ENCODE data around the gene WNT4. TPM values are rescaled to one million over a fixed set of nuclear protein-coding genes. Genes with fewer than 3 reads are reported as not detected.

Gene WNT4
- total and polyA plus RNA-seq, 2 experiments from 2014 or later = 0.05 to 0.32 TPM

DNA sequence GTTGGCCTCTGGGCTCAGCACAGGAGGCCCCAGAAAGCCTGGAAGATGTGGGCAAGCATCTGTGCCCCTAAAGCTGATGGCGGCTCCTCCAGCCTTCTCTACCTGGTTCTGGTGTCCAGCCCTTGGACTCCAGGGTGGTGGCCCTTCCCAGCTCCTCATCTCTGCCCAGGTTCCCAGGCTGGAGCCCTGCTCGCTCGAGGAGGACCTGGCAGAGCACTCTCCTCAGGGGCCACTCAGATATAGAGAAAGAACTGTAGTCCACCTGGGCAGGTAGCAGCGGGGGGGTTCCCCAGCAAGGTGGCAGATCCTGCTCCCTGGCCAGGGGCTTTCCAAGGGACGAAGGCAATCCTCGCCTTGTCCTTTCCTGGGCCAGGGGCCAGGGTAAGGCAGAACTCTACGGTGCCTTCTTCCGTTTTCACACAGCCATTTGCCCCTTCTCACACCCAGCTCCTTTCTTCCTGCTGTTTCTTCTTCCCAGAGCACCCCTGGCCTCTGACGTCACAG, 18.9 kb downstream of the WNT4 start:
- H3K4me2 ChIP-seq (ENCODE audit: unreplicated experiment) = no peak overlapping the region
- no peaks in the 10 kb centered on the region for H3K9me2 ChIP-seq (ENCODE audit: insufficient read depth)
- no peak overlapping the region for H2AFZ ChIP-seq
- TF ChIP-seq EZH2phosphoT487 (IDR thresholded peaks at IDR 0.05; ENCODE audit: insufficient read depth, low read depth) (no peak), EZH2 (IDR thresholded peaks at IDR 0.05; ENCODE audit: insufficient read depth, poor library complexity, severe bottlenecking) (no peak)
- no peak overlapping the region for H3K4me3 ChIP-seq
- DNase-seq = no peak
- H3K79me2 ChIP-seq (ENCODE audit: insufficient read depth) = no peaks in the 10 kb centered on the region
- no peaks in the 10 kb centered on the region for H3K27me3 ChIP-seq (replicated peaks; ENCODE audit: insufficient read depth)
- H3F3A ChIP-seq (ENCODE audit: insufficient read depth) = no peaks in the 10 kb centered on the region
- no peaks in the 10 kb centered on the region for H3K9me3 ChIP-seq (ENCODE audit: low read depth)
- no peak overlapping the region for H3K27ac ChIP-seq
- no peaks in the 10 kb centered on the region for H3K4me1 ChIP-seq (ENCODE audit: insufficient read depth)
- no peaks in the 10 kb centered on the region for H3K36me3 ChIP-seq (ENCODE audit: low read depth)
- no peak overlapping the region for H3K9ac ChIP-seq
- in situ Hi-C loops (cut with MboI) = no loop called here
- no peaks in the 10 kb centered on the region for H4K20me1 ChIP-seq (ENCODE audit: insufficient read depth)
- 87 to 88% methylated on average over 8 to 9 of the region's 9 CpGs for WGBS, 2 experiments (ENCODE audit: low coverage in 1 of 2, low lambda C conversion rate in 2 of 2, missing lambda C conversion rate in 2 of 2)

GRCh38 chr1:22123071-22123390, 19.9 kb downstream of the WNT4 start:
- Histone ChIP-seq H3K27ac (no peak overlapping the region), H3K4me2 (ENCODE audit: unreplicated experiment) (no peak overlapping the region), H2AFZ (no peak overlapping the region), H3K4me3 (no peak overlapping the region), H3K4me1 (ENCODE audit: insufficient read depth) (no peaks in the 10 kb centered on the region), H3K79me2 (ENCODE audit: insufficient read depth) (0 out of 2 replicates have a peak, but pooled peaks cover 2% of the 10 kb centered on the region), H3F3A (ENCODE audit: insufficient read depth) (no peaks in the 10 kb centered on the region), H4K20me1 (ENCODE audit: insufficient read depth) (0 out of 2 replicates have a peak, but pooled peaks cover 5% of the 10 kb centered on the region), H3K9me3 (ENCODE audit: low read depth) (no peaks in the 10 kb centered on the region), H3K9me2 (ENCODE audit: insufficient read depth) (no peaks in the 10 kb centered on the region), H3K36me3 (ENCODE audit: low read depth) (no peaks in the 10 kb centered on the region), H3K9ac (no peak overlapping the region), H3K27me3 (replicated peaks; ENCODE audit: insufficient read depth) (no peaks in the 10 kb centered on the region)
- TF ChIP-seq EZH2 (IDR thresholded peaks at IDR 0.05; ENCODE audit: insufficient read depth, poor library complexity, severe bottlenecking) (no peak), EZH2phosphoT487 (IDR thresholded peaks at IDR 0.05; ENCODE audit: insufficient read depth, low read depth) (no peak)
- in situ Hi-C loops (cut with MboI) = no loop called here
- WGBS, 2 experiments (ENCODE audit: low coverage in 1 of 2, low lambda C conversion rate in 2 of 2, missing lambda C conversion rate in 2 of 2) = 82 to 89% methylated on average over 8 of the region's 8 CpGs
- no peak for DNase-seq

DNA sequence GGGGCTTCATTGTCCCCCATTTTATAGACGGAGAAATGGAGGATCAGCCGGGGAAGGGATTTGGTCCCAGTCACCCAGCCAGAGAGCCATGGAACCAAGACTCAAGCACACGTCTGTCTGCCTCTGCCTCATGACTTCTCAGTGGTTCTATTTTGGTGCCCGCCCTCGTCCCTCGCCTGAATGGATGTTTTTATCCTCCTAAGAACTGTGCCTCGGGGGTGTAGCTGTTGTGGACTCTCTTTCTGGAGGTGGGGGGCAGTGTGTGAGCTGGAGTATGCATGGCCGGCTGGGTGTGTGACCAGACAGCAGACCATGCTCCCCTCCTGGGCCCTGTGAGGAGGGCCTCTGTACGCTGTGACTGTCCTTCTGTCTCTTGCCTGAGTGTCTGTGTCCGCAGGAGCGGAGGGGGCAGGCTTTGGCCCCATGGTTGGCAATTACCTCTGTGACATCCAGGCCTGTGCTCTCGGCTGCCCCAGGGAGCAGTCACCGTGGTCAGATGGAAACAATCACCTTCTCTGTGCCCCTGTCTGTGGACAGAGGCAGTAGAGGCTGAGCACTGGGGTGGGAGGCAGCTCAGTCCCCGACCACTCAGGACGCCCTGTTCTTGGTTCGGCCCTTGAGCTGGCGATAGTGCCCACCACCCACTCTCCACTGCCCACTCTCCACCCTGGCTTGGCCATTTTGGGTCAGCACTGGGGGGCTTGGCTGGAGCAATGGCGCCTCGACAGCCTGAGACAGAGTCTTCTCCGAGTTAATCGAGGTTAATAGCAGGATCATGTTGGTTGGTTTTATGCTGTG, 20.4 kb downstream of the WNT4 start:
- H3F3A ChIP-seq (ENCODE audit: insufficient read depth) = no peaks in the 10 kb centered on the region
- H3K79me2 ChIP-seq (ENCODE audit: insufficient read depth) = peaks cover 7% of the 10 kb centered on the region; the same call in 1 of the 2 replicates
- H3K4me3 ChIP-seq = no peak overlapping the region
- H3K9me3 ChIP-seq (ENCODE audit: low read depth) = no peaks in the 10 kb centered on the region
- no peaks in the 10 kb centered on the region for H3K27me3 ChIP-seq (replicated peaks; ENCODE audit: insufficient read depth)
- H3K27ac ChIP-seq = no peak overlapping the region
- no peak overlapping the region for H3K4me2 ChIP-seq (ENCODE audit: unreplicated experiment)
- H3K9ac ChIP-seq = no peak overlapping the region
- H3K36me3 ChIP-seq (ENCODE audit: low read depth) = no peaks in the 10 kb centered on the region
- no peak for DNase-seq
- no peaks in the 10 kb centered on the region for H3K4me1 ChIP-seq (ENCODE audit: insufficient read depth)
- in situ Hi-C loops (cut with MboI) = no loop called here
- H3K9me2 ChIP-seq (ENCODE audit: insufficient read depth) = no peaks in the 10 kb centered on the region
- 0 out of 2 replicates have a peak, but pooled peaks cover 5% of the 10 kb centered on the region for H4K20me1 ChIP-seq (ENCODE audit: insufficient read depth)
- TF ChIP-seq EZH2 (IDR thresholded peaks at IDR 0.05; ENCODE audit: insufficient read depth, poor library complexity, severe bottlenecking) = no peak
- TF ChIP-seq EZH2phosphoT487 (IDR thresholded peaks at IDR 0.05; ENCODE audit: insufficient read depth, low read depth) = no peak
- WGBS, 2 experiments (ENCODE audit: low coverage in 1 of 2, low lambda C conversion rate in 2 of 2, missing lambda C conversion rate in 2 of 2) = 85 to 86% methylated on average over 19 to 21 of the region's 21 CpGs
- H2AFZ ChIP-seq = no peak overlapping the region

DNA sequence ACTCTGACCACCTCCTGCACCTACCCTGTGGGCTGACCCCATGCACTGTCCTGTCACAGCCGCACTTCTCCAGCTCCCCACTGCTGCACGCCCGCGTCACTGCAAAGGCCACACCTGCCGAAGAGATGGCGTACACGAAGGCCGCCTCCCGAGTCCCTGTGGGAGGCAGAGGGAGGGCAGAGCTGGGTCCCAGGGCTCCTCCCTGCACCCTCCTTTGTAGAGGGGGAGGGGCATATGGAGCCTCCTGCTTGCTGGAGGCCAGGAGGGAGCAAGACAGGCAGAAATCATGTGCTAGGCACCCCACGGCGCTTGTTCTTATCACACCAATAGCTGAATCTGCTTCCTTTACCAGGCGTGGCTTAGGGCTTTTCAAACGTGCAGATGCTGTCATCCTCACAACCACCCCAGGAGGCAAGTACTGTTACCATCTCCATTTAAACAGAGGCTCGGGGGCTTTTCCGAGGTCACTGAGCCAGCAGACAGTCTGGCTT, 21.4 kb downstream of the WNT4 start:
- Histone ChIP-seq H3K9me2 (ENCODE audit: insufficient read depth) (no peaks in the 10 kb centered on the region), H3K4me2 (ENCODE audit: unreplicated experiment) (no peak overlapping the region), H3K9me3 (ENCODE audit: low read depth) (no peaks in the 10 kb centered on the region), H3K4me3 (no peak overlapping the region), H3K36me3 (ENCODE audit: low read depth) (no peaks in the 10 kb centered on the region), H3K9ac (no peak overlapping the region), H3F3A (ENCODE audit: insufficient read depth) (no peaks in the 10 kb centered on the region), H3K4me1 (ENCODE audit: insufficient read depth) (no peaks in the 10 kb centered on the region), H4K20me1 (ENCODE audit: insufficient read depth) (peaks cover 11% of the 10 kb centered on the region; the same call in 1 of the 2 replicates), H2AFZ (no peak overlapping the region), H3K79me2 (ENCODE audit: insufficient read depth) (peaks cover 17% of the 10 kb centered on the region), H3K27me3 (replicated peaks; ENCODE audit: insufficient read depth) (no peaks in the 10 kb centered on the region), H3K27ac (no peak overlapping the region)
- WGBS, 2 experiments (ENCODE audit: low coverage in 1 of 2, low lambda C conversion rate in 2 of 2, missing lambda C conversion rate in 2 of 2) = 80% methylated on average over 15 of the region's 15 CpGs
- DNase-seq = no peak
- in situ Hi-C loops (cut with MboI) = no loop called here
- no peak for TF ChIP-seq EZH2phosphoT487 (IDR thresholded peaks at IDR 0.05; ENCODE audit: insufficient read depth, low read depth)
- TF ChIP-seq EZH2 (IDR thresholded peaks at IDR 0.05; ENCODE audit: insufficient read depth, poor library complexity, severe bottlenecking) = no peak
